MM.1S (cell line): ENCODE measurements around the gene CRYM.

Experiments used
- DNase-seq: peaks from one replicate; pipeline ENCODE4 v3.0.0-alpha.2; 2015
- H2AFZ ChIP-seq: fragments of 300-600 bp; sonication (generic); 2 replicates; pipeline ENCODE4 v1.6.0; 2016; ENCODE audit warnings: antibody characterized with exemption, low read length
- H3F3A ChIP-seq: fragments of 300-600 bp; sonication (generic); 2 replicates; pipeline ENCODE4 v1.6.1; 2016; ENCODE audit warnings: mild to moderate bottlenecking, antibody characterized with exemption, low read length, moderate library complexity, mixed read lengths; ENCODE audit not compliant: insufficient read depth
- H3K27ac ChIP-seq: fragments of 300-600 bp; sonication (generic); 2 replicates; pipeline ENCODE4 v1.5.1; 2016; ENCODE audit warnings: mild to moderate bottlenecking, low read length
- H3K27me3 ChIP-seq: fragments of 300-600 bp; sonication (generic); replicated peaks from 2 replicates; pipeline ENCODE4 v1.6.0; 2016; ENCODE audit warnings: low read length; ENCODE audit not compliant: insufficient read depth
- H3K36me3 ChIP-seq: fragments of 300-600 bp; sonication (generic); replicated peaks from 2 replicates; pipeline ENCODE4 v1.6.1; 2016; ENCODE audit warnings: mild to moderate bottlenecking, low read length, mixed read lengths; ENCODE audit not compliant: insufficient read depth
- H3K4me1 ChIP-seq: fragments of 300-600 bp; sonication (generic); 2 replicates; pipeline ENCODE4 v1.6.1; 2016; ENCODE audit warnings: low read length, mixed read lengths
- H3K4me2 ChIP-seq: fragments of 300-600 bp; sonication (generic); 2 replicates; pipeline ENCODE4 v1.6.0; 2016; ENCODE audit warnings: low read depth, low read length
- H3K4me3 ChIP-seq: fragments of 300-600 bp; sonication (generic); 2 replicates; pipeline ENCODE4 v1.5.1; 2016; ENCODE audit warnings: low read length, mixed read lengths
- H3K79me2 ChIP-seq: fragments of 300-600 bp; sonication (generic); 2 replicates; pipeline ENCODE4 v1.6.1; 2016; ENCODE audit warnings: mixed run types, low read length, mixed read lengths
- H3K9ac ChIP-seq: fragments of 300-600 bp; sonication (generic); 2 replicates; pipeline ENCODE4 v1.6.1; 2016; ENCODE audit warnings: low read length, mixed read lengths
- H3K9me2 ChIP-seq: fragments of 300-600 bp; sonication (generic); replicated peaks from 2 replicates; pipeline ENCODE4 v1.6.1; 2016; ENCODE audit warnings: mild to moderate bottlenecking, low read length, mixed read lengths; ENCODE audit not compliant: insufficient read depth
- H3K9me3 ChIP-seq: fragments of 300-600 bp; sonication (generic); replicated peaks from 2 replicates; pipeline ENCODE4 v1.6.1; 2016; ENCODE audit warnings: mild to moderate bottlenecking, low read length, mixed read lengths; ENCODE audit not compliant: insufficient read depth
- H4K20me1 ChIP-seq: fragments of 300-600 bp; sonication (generic); 2 replicates; pipeline ENCODE4 v1.6.1; 2016; ENCODE audit warnings: mild to moderate bottlenecking, low read length, moderate library complexity, mixed read lengths; ENCODE audit not compliant: insufficient read depth
- CTCF ChIP-seq: fragments of 300-600 bp; sonication (generic); IDR thresholded peaks from 2 replicates; pipeline ENCODE4 v1.5.1; 2016; ENCODE audit warnings: antibody characterized with exemption, low read length, mixed read lengths
- EZH2 ChIP-seq: fragments of 300-600 bp; sonication (generic); optimal IDR thresholded peaks from 2 replicates; pipeline ENCODE3; 2017; ENCODE audit warnings: low read depth, mild to moderate bottlenecking, antibody characterized with exemption, low read length, mixed read lengths
- EZH2phosphoT487 ChIP-seq: fragments of 300-600 bp; sonication (generic); IDR thresholded peaks from 2 replicates; pipeline ENCODE4 v1.6.1; 2018; ENCODE audit warnings: antibody characterized with exemption, low read length

Gene CRYM

GRCh38 chr16:21226749-21227148 lies 51.3 kb downstream of the CRYM start:
- H3K4me3 ChIP-seq = no peak overlapping the region
- H3K27me3 ChIP-seq = no peaks in the 10 kb centered on the region

GRCh38 chr16:21224800-21225199 lies 53.3 kb downstream of the CRYM start:
- no peak for DNase-seq
- no peak overlapping the region for H3K4me3 ChIP-seq

More at GRCh38 chr16:21226749-21227148, 51.3 kb downstream of the CRYM start:
- no peak for DNase-seq
- H3K4me2 ChIP-seq = no peak overlapping the region
- no peaks in the 10 kb centered on the region for H3K36me3 ChIP-seq
- H3K9me3 ChIP-seq = no peaks in the 10 kb centered on the region
- no peaks in the 10 kb centered on the region for H3K9me2 ChIP-seq
- H3K27ac ChIP-seq = no peak overlapping the region
- TF ChIP-seq CTCF (no peak), EZH2 (no peak), EZH2phosphoT487 (no peak)
- H3K4me1 ChIP-seq = no peaks in the 10 kb centered on the region
- no peak overlapping the region for H3K9ac ChIP-seq
- no peaks in the 10 kb centered on the region for H3K79me2 ChIP-seq
- H3F3A ChIP-seq = no peaks in the 10 kb centered on the region
- H4K20me1 ChIP-seq = no peaks in the 10 kb centered on the region
- H2AFZ ChIP-seq = no peak overlapping the region

DNA sequence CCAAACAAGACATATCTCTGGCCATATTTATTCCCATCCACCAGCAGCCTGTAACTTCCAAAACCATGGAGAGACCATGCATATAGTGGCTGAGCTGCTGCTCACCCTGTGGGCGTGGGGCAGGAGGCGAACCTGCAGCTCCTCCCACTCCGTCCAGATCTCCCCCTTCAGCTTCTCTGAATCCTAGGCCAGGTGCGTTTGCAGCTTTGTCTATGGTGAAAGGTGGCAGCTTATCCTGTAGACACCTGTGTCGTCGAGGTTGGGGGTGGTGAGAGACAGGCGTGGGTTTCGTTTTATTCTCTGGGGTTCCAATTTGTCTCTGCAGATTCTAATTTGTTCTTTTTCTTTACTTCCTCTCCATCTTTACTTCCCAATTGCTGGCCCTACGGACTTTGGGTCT lies 54.3 kb downstream of the CRYM start:
- H3K4me2 ChIP-seq = no peak overlapping the region
- no peak overlapping the region for H3K4me3 ChIP-seq
- H3K79me2 ChIP-seq = no peaks in the 10 kb centered on the region
- H3K9me2 ChIP-seq = no peaks in the 10 kb centered on the region
- peak; percentile 28 for DNase-seq
- H3K4me1 ChIP-seq = no peaks in the 10 kb centered on the region
- no peak overlapping the region for H3K27ac ChIP-seq
- H3K9me3 ChIP-seq = no peaks in the 10 kb centered on the region
- no peaks in the 10 kb centered on the region for H3K36me3 ChIP-seq
- no peak overlapping the region for H3K9ac ChIP-seq
- H4K20me1 ChIP-seq = no peaks in the 10 kb centered on the region
- H2AFZ ChIP-seq = no peak overlapping the region
- no peaks in the 10 kb centered on the region for H3K27me3 ChIP-seq
- TF ChIP-seq EZH2phosphoT487 (no peak), EZH2 (no peak), CTCF (no peak)
- H3F3A ChIP-seq = no peaks in the 10 kb centered on the region

More at GRCh38 chr16:21224800-21225199, 53.3 kb downstream of the CRYM start:
- Histone ChIP-seq H3K4me1 (no peaks in the 10 kb centered on the region), H2AFZ (no peak overlapping the region), H3K9me3 (no peaks in the 10 kb centered on the region), H3K9ac (no peak overlapping the region), H3K9me2 (no peaks in the 10 kb centered on the region), H3K79me2 (no peaks in the 10 kb centered on the region), H4K20me1 (no peaks in the 10 kb centered on the region), H3K27ac (no peak overlapping the region), H3K4me2 (no peak overlapping the region), H3K27me3 (no peaks in the 10 kb centered on the region), H3K36me3 (no peaks in the 10 kb centered on the region), H3F3A (no peaks in the 10 kb centered on the region)
- TF ChIP-seq EZH2 (no peak), CTCF (no peak), EZH2phosphoT487 (no peak)
